HG02763 (cell line): ENCODE data around the gene ISY1.
A peak's percentile ranks its signal among the peaks of the same experiment; 100 is the strongest.
"Not testable (repeated sequence)": the region's sequence is repeated elsewhere in the genome, so short reads cannot be mapped to it uniquely, and the experiment has no call there.

Experiments used
- ATAC-seq: cut with Tn5 transposase; IDR thresholded peaks from one replicate; pipeline ENCODE4 v1.9.1; 2021; ENCODE audit warnings: mild to moderate bottlenecking, moderate library complexity; ENCODE audit not compliant: unreplicated experiment

ISY1 gene

GRCh38 chr3:129121016-129121791, 39.7 kb downstream of the ISY1 start:
- ATAC-seq: no peak

- peak; percentile 59 for ATAC-seq
Observed at GRCh38 chr3:129120254-129121004, 40.4 kb downstream of the ISY1 start.

- ATAC-seq: no peak
Observed at GRCh38 chr3:129119365-129120100, 41.3 kb downstream of the ISY1 start.

GRCh38 chr3:129118745-129119144, 42.1 kb downstream of the ISY1 start:
- ATAC-seq: no peak

GRCh38 chr3:129117134-129117533, 43.7 kb downstream of the ISY1 start:
- no peak for ATAC-seq

GRCh38 chr3:129116482-129116946, 44.3 kb downstream of the ISY1 start:
- ATAC-seq: no peak

- no peak for ATAC-seq
Observed at GRCh38 chr3:129114455-129114854, 46.4 kb downstream of the ISY1 start.

- ATAC-seq: no peak
Observed at GRCh38 chr3:129112308-129113052, 48.4 kb downstream of the ISY1 start.

- ATAC-seq: not testable (repeated sequence)
Observed at GRCh38 chr3:129111076-129111780, 49.6 kb downstream of the ISY1 start.

- ATAC-seq: no peak
Observed at GRCh38 chr3:129107793-129108192, 53.1 kb downstream of the ISY1 start.

- ATAC-seq: no peak
Observed at GRCh38 chr3:129106866-129107565, 53.8 kb downstream of the ISY1 start.

GRCh38 chr3:129106320-129106719, 54.5 kb downstream of the ISY1 start:
- ATAC-seq: no peak

GRCh38 chr3:129105862-129106261, 55.0 kb downstream of the ISY1 start:
- ATAC-seq: no peak

- no peak for ATAC-seq
Observed at GRCh38 chr3:129104498-129105079, 56.3 kb downstream of the ISY1 start.

GRCh38 chr3:129104051-129104450, 56.8 kb downstream of the ISY1 start:
- ATAC-seq: no peak

- no peak for ATAC-seq
Observed at GRCh38 chr3:129103296-129103695, 57.6 kb downstream of the ISY1 start.

GRCh38 chr3:129101370-129102138, 59.3 kb downstream of the ISY1 start:
- no peak for ATAC-seq

GRCh38 chr3:129100274-129100673, 60.6 kb downstream of the ISY1 start:
- no peak for ATAC-seq
